NCI-H69 (cell line): ENCODE data around the gene NIPAL4.
"Not testable (repeated sequence)": the region's sequence is repeated elsewhere in the genome, so short reads cannot be mapped to it uniquely, and the experiment has no call there.

Experiments
- DNase-seq: peaks from one replicate; lab custom pipeline; 2025; lab: John Stamatoyannopoulos, UW

Gene NIPAL4

DNA sequence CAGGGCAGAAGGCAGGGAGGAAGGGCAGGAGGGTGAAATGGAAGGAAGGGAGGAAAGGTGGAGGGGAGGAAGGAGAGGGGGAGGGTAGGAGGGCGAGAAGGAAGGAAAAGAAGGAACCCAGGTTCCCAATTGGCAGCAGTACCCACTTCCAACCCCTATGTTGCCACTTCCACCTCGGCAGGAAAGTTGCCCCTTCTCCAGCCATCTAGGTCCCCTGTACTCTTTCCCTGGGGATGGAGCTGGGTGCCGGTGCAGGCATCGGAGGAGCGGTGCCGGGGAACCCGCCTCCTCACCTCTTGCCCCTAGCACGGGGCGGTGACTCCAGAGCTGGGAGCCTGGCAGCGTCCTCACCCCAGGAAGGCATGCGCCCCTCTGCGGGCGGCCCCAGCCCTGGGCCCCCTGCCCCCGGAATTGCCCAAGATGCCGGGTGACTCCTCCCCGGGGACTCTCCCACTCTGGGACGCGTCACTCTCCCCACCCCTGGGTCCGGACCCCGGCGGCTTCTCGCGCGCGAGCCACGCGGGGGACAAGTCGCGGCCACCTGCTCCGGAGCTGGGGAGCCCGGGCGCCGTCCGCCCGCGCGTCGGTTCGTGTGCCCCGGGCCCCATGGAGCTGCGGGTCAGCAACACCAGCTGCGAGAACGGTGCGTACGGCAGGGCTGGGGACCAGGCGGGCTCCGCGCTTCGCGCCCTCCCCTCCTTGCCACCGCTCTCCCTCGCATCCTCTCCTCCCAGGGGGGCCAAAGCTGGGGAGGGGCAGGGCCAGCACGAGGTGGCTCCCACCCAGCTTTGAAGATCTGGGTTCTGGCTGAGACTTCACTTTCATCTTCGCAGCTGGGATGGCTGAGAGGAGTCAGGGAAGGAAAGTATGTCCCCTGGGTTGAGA is at the start of gene NIPAL4:
Gene NIPAL4 (plus strand): TSS at position 499 of the 885 bp plus-strand sequence. CDS start 108 bp downstream, at position 607.
- DNase-seq = peak; percentile 40

DNA sequence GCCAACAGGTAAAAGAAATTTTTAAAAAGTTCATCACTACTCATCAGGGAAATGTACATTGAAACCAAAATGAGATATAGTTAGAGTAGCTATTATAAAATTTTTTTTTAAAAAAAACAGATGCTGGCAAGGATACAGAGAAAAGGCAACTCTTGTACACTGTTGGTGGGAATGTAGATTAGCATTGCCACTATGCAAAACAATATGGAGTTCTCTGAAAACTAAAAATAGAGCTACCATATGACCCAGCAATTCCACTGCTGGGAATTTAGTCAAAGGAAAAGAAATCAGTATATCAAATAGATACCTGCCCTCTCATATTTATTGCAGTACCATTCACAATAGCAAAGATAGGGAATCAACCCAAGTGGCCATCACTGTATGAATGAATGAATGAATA is 44.2 kb upstream of the NIPAL4 start:
- no peak for DNase-seq

DNA sequence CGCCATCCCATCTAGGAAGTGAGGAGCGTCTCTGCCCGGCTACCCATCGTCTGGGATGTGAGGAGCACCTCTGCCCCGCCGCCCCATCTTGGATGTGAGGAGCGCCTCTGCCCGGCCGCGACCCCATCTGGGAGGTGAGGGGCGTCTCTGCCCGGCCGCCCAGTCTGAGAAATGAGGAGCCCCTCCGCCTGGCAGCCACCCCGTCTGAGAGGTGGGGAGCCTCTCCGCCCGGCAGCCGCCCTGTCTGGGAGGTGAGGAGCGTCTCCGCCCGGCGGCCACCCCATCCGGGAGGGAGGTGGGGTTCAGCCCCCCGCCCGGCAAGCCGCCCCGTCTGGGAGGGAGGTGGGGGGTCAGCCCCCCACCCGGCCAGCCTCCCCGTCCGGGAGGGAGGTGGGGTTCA is 40.5 kb upstream of the NIPAL4 start:
- DNase-seq = not testable (repeated sequence)

DNA sequence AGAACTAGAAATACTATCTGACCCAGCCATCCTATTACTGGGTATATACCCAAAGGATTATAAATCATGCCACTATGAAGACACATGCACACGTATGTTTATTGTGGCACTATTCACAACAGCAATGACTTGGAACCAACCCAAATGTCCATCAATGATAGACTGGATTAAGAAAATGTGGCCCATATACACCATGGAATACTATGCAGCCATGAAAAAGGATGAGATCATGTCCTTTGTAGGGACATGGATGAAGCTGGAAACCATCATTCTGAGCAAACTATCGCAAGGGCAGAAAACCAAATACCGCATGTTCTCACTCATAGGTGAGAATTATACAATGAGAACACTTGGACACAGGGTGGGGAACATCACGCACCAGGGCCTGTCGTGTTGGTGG is 30.1 kb upstream of the NIPAL4 start:
- DNase-seq = not testable (repeated sequence)

DNA sequence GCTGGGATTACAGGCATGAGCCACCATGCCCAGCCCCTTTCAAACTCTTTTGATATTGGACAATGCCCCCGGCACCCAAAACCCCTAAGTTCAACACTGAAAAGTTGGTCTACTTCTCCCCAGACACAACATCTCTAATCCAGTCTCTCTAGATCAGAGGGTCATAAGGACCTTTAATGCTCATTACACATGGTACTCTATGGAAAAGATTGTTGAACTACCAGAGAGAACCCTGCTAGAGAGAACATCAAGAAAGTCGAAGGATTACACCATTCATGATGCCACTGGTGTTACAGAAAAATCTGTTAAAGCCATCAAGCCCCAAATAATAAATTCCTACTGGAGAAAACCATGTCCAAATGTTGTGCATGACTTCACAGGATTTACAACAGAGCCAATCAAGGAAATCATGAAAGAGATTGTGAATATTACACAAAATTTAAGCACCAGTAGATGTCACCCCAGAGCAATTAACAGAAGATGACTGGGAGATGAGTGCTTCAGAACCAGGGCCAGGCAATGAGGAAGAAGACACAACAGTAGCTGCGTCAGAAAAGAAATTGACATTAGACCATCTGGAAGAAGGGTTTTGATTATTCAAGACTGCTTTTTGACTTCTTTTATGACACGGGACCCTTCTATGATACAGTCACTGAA is 28.3 kb upstream of the NIPAL4 start:
- peak; percentile 59 for DNase-seq

DNA sequence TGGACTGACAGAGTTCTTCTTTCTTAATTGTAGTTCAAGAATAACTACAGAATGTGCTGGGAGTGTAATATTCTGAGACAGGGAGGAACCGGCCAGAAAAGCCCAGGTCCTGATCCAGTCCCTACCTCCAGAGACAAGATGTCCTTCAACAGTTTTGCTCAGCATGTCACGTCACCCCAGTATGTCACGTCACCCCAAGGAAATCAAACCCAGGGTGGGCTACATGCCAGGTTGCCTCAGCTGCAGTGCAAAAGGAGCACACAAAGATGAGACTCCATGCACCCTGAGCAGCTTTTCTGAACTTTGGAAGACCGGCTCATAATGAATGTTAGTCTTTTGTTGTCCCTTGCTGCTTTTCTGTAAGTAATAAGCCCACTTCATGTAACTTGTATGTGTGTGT is 25.9 kb upstream of the NIPAL4 start:
- no peak for DNase-seq

DNA sequence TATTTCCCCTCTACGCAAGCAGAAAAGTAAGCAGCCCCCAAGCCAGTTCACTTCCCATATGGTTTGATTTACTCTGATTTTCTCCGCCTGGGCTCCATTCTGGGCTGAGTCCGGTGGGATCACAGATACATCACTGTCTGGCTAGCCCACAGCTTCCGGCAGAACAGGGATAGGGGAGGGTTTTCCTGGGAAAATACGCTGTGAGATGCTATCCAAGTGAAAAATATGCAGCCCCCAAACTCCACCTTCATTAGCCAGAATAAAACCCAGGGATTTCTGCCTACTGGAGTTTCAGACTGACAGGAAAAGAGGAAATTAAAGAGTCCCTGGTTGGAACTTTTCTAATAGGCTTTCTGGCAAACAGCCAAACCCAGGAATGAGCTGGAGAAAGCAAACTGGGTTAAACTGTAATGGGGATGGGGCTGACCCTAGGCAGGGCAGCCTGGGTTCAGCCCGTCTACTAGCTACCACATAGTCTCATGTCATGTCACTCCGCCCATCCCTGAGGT is 16.9 kb upstream of the NIPAL4 start:
- DNase-seq = peak; percentile 74

DNA sequence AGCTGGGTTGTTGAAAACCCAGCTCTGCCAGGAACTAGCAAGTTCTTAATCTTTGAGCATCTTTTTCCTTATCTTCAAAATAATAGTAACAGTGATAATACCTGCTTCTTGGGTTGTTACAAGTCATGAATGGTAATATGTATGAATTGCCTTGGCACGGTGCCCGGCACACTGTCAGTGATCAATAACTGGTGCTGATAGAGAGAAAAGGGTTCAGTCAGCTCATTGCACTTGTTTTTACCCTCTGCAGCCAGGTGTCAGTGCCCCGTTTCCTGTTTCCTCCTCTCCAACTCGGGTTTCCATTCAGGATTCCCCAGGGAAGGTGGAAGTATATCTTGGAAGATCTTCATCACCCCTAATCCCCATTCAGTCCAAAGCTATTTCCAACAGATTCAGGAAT is 15.8 kb upstream of the NIPAL4 start:
- peak; percentile 59 for DNase-seq

DNA sequence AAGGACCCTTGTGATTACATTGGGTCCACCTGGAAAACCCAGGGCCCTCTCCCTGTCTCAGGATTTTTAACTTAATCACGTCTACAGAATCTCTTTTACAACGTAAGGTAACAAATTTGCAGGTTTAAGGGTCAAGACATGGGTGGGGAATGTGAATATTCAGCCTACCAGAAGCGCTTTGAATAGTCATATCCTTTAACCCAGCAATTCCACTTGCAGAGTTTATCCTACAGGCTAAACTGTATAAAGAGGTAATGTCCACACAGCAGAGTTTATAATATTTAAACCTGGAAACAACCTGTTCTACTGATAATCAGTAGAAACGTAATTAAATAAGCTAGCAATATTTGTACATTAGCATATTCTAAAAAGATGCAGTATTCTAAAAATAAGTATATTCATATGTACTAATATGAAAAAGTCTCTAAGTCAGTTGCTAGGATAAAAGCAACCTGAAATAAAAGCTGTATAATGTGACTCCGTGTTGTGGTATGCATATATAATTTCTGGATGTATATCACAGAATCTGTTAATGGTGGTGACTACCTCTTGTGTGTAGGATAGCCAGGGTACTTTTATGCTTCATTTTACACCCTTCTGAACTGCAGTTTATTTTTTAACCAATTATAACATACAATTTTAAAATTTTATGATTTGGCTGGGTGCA is 14.1 kb upstream of the NIPAL4 start:
- DNase-seq = no peak

DNA sequence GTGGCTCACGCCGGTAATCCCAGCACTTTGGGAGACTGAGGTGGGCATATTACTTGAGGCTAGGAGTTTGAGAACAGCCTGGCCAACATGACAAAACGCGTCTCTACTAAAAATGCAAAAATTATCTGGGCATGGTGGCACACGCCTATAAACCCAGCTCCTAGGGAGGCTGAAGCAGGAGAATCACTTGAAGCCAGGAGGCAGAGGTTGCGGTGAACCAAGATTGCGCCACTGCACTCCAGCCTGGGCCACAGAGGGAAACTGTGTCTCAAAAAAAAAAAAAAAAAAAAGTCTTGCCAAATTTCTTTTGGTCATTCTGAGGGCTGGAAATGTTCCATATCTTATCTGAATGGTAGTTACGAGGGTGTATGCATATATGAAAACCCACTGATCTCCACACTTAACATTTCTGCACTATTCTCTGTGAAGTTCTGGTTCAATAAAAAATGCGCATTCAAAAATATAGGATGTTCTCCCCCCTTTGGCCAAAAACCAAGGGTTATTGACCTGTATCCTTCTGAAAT is 13.5 kb upstream of the NIPAL4 start:
- no peak for DNase-seq

DNA sequence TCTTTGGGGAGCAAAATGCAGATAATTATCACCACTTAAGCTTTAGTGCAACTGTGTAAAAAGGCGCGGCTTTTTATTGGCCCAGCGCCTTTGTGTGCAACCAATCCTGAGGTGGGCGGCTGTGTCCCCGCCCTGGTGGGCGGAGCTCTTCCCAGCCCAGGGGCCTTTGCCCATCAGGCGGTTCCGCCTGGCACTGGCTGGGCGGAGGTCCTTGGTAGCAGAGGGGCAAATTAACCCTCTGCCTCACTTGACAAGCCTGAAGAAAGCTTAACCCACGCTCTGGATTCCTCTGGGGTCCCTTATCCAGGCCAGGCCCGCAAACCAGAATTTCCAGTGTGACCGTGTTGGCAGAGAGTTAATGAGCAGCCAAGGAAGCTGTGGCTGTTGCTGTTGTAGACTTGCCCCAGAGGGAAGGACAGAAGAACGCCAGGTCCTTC is 12.8 kb upstream of the NIPAL4 start:
- peak; percentile 70 for DNase-seq

DNA sequence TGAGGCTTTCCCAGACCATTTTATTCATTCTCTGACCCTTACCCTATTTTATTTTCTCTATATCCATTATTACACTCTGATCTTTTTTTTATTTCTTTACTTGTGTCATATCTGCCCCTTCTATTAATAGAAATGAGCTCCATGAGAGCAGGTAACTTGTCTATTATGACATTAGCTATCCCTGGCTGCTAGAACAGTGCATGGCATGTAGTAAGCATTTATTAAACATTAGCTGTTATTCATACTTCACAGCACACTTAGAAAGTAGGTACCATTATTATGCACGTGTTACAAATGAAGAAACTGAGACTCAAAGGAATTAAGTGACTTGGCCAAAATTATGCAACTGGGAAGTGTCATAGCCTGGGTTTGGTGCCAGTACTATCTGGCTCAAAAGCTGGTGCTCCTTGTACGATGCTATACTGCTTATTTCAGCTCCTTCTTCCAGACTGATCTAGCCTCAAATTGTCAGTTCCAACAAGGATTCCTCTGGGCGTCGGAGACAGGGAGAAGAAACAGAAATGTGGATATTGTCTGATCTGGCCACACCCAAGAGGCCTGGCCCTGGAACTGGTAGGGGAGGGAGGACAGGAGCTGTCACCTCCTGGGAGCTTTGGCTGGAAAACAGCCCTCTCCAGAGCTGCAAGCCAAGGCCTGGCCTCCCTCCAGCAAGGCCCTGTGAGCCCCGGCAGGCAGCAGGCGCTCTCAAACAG is 10.8 kb upstream of the NIPAL4 start:
- peak; percentile 54 for DNase-seq

DNA sequence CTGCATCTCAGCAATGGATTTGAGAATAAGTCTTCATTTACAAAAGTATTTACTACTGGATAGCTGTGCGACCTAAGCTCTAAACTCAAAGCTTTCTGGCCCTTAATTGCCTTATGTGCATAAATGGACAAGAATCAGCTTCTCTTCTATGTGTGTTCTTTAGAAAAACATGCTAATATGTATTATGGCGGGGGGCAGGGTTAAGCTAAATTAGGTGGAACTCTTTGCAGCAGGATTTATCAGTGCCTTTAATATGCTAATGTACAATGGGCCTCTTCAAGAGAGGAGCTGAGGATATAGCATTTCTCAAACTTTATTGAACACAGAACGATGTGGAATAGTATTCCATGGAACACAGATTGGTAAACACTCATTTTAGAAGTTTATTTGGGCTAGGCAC is 10.0 kb upstream of the NIPAL4 start:
- DNase-seq = no peak

DNA sequence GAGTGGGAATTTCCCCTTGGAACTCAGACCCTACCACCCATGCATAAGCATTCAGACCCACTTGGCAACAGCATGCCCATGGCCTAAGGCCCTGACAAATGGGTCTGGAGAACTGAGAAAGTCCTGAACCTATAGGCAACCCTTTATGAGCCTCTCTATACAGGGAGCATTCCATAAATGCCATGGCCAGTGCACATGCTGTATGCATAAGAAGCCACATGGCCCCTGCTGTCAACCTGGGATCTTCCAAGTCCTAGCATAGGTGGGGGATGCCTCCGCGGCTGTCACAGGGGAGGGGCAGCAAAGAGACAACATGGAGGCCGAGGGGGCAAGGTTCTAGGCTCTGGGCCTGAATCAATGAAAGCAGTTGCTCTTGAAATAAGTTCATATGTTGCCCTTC is 8.2 kb upstream of the NIPAL4 start:
- no peak for DNase-seq

DNA sequence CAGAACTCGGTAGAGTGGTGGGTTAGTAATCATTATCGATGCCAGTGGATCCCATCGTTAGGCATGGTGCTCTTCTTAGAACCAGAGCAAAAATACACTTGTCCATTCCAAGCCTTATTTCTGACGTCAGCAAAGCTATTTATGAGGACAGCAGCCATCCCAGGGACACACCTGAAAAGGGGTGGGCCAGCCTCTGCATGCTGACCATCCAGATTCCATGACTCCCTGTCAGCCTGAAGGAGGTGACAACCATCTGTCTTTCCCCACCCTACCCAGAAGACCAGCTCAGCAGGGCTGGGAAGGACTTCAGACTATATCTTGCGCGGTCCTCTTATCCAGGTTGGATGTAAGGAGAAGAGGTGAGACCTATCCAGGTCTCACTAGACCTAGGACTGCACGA is 5.7 kb upstream of the NIPAL4 start:
- no peak for DNase-seq

DNA sequence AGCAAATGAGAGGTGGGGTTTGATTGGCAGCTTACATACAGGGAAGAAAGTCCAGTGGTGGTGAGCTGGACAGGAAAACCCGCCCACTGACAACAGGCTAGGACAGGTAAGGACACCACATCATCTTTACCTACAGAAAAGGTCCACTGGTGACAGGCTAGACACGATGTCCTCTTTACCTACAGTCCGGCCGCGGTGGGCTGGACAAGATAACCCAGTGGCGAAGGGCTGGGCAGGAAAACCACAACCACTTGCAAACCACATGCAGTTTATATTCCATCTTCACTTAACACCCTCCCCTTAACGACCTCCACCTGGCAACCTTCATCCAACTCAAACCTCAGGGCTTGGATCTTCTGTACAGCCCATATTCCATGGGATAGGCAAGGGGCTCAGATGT is 5.0 kb upstream of the NIPAL4 start:
- no peak for DNase-seq

DNA sequence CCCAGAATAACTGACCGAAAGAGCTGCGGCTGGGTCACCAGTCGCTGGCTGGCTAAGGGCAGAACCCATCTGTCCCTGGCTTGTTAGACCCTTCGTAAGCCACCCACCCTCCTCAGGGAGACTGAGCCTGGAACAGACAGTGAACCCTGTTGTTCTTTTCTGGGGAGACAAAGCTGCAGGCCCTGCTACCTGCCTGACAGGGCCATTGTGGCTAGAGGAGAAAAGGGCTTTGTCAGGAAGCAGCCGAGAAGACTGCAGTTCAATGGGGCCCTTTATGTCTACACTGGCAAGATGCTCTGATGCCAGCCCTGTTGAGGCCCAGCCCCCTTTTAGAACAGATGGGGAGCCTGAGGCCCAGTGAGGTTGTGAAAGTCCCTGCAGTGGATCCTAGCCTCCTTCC is 3.7 kb upstream of the NIPAL4 start:
- no peak for DNase-seq

DNA sequence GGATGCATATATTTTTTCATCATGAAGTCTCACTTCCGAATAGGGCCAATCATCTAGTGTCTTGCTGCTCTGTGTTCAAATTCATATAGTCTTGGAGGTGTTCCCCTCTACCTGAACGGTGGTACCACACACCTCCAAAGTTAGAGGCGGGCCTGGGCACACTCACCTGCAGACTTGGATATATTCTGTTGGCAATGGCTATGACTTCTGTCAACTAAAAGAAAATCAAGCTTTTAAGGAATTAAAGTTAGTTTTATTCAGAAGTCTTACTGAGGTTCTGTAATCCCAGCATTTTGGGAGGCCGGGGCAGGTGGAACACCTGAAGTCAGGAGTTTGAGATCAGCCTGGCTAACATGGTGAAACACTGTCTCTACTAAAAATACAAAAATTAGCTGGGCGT is 2.6 kb upstream of the NIPAL4 start:
- DNase-seq = no peak

DNA sequence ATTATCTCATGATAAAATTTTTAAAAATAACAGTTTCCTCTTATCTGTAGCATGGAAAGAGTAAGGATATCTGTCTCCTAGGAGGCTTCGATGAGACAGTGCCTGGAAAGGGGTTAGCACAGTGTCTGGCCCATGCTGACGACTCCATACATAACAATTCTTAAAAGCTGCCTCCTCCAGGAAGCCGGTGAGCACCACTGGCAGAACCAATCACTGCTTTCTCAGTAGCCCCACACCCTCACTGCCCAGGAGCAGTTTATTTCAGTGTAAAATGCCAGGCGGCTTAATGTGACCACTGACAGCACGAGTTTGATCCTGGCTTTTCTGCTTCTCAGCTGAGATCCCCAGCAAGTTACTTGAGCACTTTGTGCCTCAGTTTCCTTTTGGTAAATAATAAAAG is 1.2 kb upstream of the NIPAL4 start:
- no peak for DNase-seq

DNA sequence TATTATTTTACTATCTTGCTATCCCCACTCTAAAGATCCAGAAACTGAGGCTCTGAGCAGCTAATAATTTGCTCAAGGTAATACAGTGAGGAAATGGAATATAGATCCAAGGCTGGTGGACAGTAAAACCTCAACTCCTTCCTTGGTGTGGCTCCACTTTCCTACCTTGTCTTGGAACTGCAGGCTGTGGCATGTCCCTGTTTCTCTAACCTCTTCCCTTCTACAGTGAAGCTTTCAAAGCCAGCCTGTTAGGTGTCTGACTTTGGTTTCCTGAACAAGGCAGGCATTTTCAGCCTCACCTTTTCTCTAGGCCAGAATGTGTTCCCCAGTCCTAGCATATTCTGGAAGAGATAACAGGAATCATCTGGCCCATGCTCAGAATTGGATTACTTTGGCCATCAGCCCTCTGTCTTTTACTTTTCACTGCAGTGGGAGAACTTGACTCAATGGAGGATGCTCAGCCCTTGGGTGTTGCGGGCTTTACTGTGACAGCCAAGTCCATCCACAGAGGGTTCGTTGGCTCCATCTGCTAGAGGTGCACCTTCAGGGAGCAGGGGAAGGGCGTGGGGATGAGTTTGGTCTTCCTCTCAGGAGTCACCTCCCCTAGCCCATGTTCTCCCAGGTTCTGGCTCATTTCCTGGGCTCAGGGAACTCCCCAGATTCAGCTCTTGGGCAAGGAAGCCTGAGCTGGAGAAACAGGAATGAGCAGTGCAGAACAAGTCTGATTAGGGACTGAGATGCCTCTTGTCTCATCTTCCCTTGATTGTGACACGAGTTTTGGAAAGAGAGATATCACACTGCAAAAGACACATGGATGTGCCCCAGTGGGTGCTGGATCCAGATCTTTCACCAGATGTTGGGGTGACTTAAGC is 1.1 kb downstream of the NIPAL4 start:
- DNase-seq = no peak

DNA sequence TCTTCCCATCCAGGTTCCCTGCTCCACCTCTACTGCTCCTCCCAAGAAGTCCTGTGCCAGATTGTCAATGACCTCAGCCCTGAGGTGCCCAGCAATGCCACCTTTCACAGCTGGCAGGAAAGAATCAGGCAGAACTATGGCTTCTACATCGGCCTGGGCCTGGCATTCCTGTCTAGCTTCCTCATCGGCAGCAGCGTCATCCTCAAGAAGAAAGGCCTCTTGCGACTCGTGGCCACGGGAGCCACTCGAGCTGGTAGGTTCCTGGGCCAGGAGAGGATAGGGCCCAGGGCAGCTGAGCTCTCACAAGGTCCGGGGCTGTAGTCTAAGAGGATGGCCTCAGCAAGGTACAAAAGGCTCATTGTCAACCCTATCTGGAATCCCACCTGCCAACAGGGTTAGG is 3.1 kb downstream of the NIPAL4 start:
- no peak for DNase-seq
